ENCODE results near the gene PHACTR1.
A peak's percentile ranks its signal among the peaks of the same experiment; 100 is the strongest.
"Not testable (repeated sequence)": the region's sequence is repeated elsewhere in the genome, so short reads cannot be mapped to it uniquely, and the experiment has no call there.

Gene PHACTR1

GRCh38 chr6:12749531-12750379, 33.2 kb downstream of the PHACTR1 start:
- DNase-seq: peak; percentile 4

- no peak for DNase-seq
Measured at GRCh38 chr6:12750416-12750815, 33.8 kb downstream of the PHACTR1 start.

GRCh38 chr6:12751694-12752325, 35.2 kb downstream of the PHACTR1 start:
- peak; percentile 55 for DNase-seq

- no peak for DNase-seq
Measured at GRCh38 chr6:12753036-12753435, 36.5 kb downstream of the PHACTR1 start.

GRCh38 chr6:12760226-12760625, 43.7 kb downstream of the PHACTR1 start:
- DNase-seq: no peak

- DNase-seq: no peak
Measured at GRCh38 chr6:12760911-12761310, 44.3 kb downstream of the PHACTR1 start.

GRCh38 chr6:12761376-12762115, 45.0 kb downstream of the PHACTR1 start:
- DNase-seq: no peak

- DNase-seq: not testable (repeated sequence)
Measured at GRCh38 chr6:12762731-12763434, 46.3 kb downstream of the PHACTR1 start.

- no peak for DNase-seq
Measured at GRCh38 chr6:12766365-12766764, 49.8 kb downstream of the PHACTR1 start.

- DNase-seq: no peak
Measured at GRCh38 chr6:12767016-12767415, 50.4 kb downstream of the PHACTR1 start.

GRCh38 chr6:12769556-12770256, 53.1 kb downstream of the PHACTR1 start:
- DNase-seq: no peak

- DNase-seq: no peak
Measured at GRCh38 chr6:12772416-12772815, 55.8 kb downstream of the PHACTR1 start.

- no peak for DNase-seq
Measured at GRCh38 chr6:12776291-12776690, 59.7 kb downstream of the PHACTR1 start.

- no peak for DNase-seq
Measured at GRCh38 chr6:12779772-12780171, 63.2 kb downstream of the PHACTR1 start.

- DNase-seq: no peak
Measured at GRCh38 chr6:12782136-12782535, 65.6 kb downstream of the PHACTR1 start.

GRCh38 chr6:12785301-12785700, 68.7 kb downstream of the PHACTR1 start:
- no peak for DNase-seq

GRCh38 chr6:12785921-12786320, 69.4 kb downstream of the PHACTR1 start:
- DNase-seq: no peak

- DNase-seq: no peak
Measured at GRCh38 chr6:12791371-12791770, 74.8 kb downstream of the PHACTR1 start.

GRCh38 chr6:12798326-12798725, 81.8 kb downstream of the PHACTR1 start:
- no peak for DNase-seq

- no peak for DNase-seq
Measured at GRCh38 chr6:12800120-12800519, 83.6 kb downstream of the PHACTR1 start.

GRCh38 chr6:12801141-12801540, 84.6 kb downstream of the PHACTR1 start:
- DNase-seq: no peak

- DNase-seq: no peak
Measured at GRCh38 chr6:12802440-12802839, 85.9 kb downstream of the PHACTR1 start.

Data from stimulated activated CD4-positive, alpha-beta T cell treated with anti-CD3 and anti-CD28 coated beads, Interleukin-15, amount 100 ng/mL, for 24 hours (primary cell).